Brain microvascular endothelial cell (primary cell): ENCODE data around the gene OCSTAMP.

Experiments
- DNase-seq: peaks from one replicate; pipeline ENCODE4 v3.0.0-alpha.2; 2020
- H3K27ac ChIP-seq: fragments of 250-450 bp; sonication (Bioruptor Pico); 2 replicates; pipeline ENCODE4 v1.5.1; 2020; ENCODE audit warnings: mild to moderate bottlenecking, moderate library complexity
- H3K27me3 ChIP-seq: fragments of 250-450 bp; sonication (Bioruptor Pico); replicated peaks from 2 replicates; pipeline ENCODE4 v1.5.1; 2020; ENCODE audit warnings: mild to moderate bottlenecking
- H3K36me3 ChIP-seq: fragments of 250-450 bp; sonication (Bioruptor Pico); replicated peaks from 2 replicates; pipeline ENCODE4 v1.5.1; 2020; ENCODE audit warnings: mild to moderate bottlenecking
- H3K4me3 ChIP-seq: 2 replicates; pipeline ENCODE4 v1.5.1; 2011; ENCODE audit warnings: low read depth, mild to moderate bottlenecking, control low read depth, low read length, moderate library complexity
- in situ Hi-C: cut with HindIII; loops from 2 replicates; pipeline ENCODE4 v1.10.0; 2017; ENCODE audit warnings: low sequenced_read_pairs, low pct_ligation_motif_present
- TF ChIP-seq, protein P1 (sequence below): IDR thresholded peaks from 2 replicates; pipeline ENCODE4 v1.5.1; 2011; ENCODE audit warnings: low read depth, mild to moderate bottlenecking, moderate library complexity, low read length, control low read depth, inconsistent platforms; ENCODE audit errors: missing control alignments

The OCSTAMP gene

DNA sequence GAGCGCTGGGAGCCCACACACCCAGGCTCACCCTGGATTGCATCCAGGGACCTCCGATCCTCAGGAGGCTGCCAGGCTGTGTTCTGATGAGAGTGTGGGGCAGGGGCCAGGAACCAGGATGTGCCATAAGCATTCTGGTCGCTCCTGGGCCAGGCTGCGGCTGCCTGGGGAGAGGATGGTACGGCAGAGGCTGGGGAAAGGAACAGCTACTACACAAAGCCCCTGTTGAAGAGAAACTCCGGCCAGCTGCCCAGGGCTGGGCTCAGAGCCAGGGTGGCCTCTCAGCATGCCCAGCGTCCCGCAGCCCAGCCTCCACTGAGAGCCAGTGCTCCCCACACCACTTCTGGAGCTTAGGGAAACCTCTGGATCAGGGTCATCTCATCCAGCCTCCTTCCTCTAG, 21.7 kb upstream of the OCSTAMP start:
- TF ChIP-seq, protein P1, sequence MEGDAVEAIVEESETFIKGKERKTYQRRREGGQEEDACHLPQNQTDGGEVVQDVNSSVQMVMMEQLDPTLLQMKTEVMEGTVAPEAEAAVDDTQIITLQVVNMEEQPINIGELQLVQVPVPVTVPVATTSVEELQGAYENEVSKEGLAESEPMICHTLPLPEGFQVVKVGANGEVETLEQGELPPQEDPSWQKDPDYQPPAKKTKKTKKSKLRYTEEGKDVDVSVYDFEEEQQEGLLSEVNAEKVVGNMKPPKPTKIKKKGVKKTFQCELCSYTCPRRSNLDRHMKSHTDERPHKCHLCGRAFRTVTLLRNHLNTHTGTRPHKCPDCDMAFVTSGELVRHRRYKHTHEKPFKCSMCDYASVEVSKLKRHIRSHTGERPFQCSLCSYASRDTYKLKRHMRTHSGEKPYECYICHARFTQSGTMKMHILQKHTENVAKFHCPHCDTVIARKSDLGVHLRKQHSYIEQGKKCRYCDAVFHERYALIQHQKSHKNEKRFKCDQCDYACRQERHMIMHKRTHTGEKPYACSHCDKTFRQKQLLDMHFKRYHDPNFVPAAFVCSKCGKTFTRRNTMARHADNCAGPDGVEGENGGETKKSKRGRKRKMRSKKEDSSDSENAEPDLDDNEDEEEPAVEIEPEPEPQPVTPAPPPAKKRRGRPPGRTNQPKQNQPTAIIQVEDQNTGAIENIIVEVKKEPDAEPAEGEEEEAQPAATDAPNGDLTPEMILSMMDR, result no peak
- Histone ChIP-seq H3K27me3 (no peaks in the 10 kb centered on the region), H3K36me3 (no peaks in the 10 kb centered on the region), H3K4me3 (no peak overlapping the region), H3K27ac (no peak overlapping the region)
- no peak for DNase-seq
- in situ Hi-C loops, result no loop called here

DNA sequence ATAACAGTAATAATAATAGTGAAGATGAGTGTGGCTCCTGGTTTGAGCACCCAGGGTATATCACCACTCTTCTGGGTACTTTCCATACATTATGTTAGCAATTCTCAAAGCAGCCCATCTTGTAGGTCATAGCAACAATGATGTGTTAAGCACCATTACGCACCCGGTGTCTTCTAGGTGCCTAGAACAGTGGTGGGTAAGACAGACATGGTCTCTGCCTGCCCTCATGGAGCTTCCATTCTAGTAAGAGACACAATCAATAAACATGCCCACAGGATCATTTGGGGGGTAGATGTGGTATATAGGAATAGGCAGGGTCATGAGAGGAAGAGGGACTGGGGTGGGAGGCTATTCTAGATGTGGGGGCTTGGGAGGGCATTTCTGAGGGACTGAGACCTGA, 21.0 kb upstream of the OCSTAMP start:
- H3K27ac ChIP-seq, result no peak overlapping the region
- in situ Hi-C loops, result no loop called here
- no peaks in the 10 kb centered on the region for H3K36me3 ChIP-seq
- TF ChIP-seq, protein P1, result no peak
- no peaks in the 10 kb centered on the region for H3K27me3 ChIP-seq
- H3K4me3 ChIP-seq, result no peak overlapping the region
- DNase-seq, result no peak

DNA sequence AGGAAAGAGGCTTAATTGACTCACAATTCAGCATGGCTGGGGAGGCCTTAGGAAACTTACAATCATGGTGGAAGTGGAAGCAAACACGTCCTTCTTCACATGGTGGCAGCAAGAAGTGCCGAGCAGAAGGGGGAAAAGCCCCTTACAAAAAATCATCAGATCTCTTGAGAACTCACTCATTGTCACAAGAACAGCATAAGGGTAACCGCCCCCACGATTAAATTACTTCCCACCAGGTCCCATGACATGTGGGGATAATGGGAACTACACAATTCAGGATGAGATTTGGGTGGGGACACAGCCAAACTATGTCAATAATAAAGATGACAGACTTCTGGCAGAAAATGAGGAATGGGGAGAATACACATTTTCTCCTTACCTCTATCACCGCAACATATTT, 20.5 kb upstream of the OCSTAMP start:
- in situ Hi-C loops, result no loop called here
- TF ChIP-seq, protein P1, result no peak

DNA sequence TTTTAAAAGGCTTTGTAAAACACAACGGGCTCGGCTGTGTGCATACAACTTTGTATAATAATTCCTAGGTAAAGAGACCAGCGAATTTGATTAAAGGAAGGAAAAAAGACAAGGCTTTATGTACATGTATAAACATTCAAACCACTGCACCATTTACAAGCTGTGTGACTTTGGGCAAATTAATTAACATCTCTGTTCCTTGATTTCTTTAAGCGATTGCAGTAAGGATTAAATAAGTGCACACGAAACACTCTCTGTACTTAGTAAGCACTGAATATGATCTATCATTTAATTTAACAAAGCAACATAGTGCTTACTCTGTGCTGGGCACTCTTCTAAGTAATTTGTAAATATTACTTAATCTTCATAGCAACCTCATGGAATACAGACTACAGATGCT, 19.5 kb upstream of the OCSTAMP start:
- Histone ChIP-seq H3K36me3 (no peaks in the 10 kb centered on the region), H3K27ac (no peak overlapping the region), H3K4me3 (no peak overlapping the region), H3K27me3 (no peaks in the 10 kb centered on the region)
- DNase-seq, result no peak
- TF ChIP-seq, protein P1, result no peak
- in situ Hi-C loops, result no loop called here

More for the DNA sequence above, 20.5 kb upstream of the OCSTAMP start:
- H3K27ac ChIP-seq, result no peak overlapping the region
- no peaks in the 10 kb centered on the region for H3K36me3 ChIP-seq
- DNase-seq, result no peak
- H3K27me3 ChIP-seq, result no peaks in the 10 kb centered on the region
- H3K4me3 ChIP-seq, result no peak overlapping the region

DNA sequence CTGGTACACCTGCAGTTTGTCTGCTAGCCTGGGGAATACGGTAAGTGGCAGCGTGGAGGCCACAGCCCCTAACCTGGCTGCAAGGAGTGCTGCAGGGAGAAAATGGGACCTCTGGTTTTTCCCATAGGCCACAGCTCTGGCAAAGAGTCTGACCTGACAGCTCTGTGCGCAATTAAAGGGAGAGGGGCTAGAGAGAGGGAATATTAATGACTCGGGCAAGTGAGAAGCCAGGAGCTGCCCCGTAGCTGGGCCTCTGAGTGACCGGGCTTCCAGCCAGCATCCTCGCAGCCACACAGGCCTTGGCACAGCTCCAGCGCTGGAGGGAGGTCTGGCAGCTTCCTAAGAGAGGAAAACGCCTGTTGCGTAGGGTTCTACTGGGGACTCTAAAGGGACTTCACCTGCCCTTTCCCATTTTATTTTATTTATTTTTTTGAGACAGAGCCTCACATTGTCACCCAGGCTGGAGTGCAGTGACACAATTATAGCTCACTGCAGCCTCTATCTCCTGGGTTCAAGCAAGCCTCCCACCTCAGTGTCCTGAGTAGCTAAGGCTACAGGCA, 18.2 kb upstream of the OCSTAMP start:
- no peak overlapping the region for H3K4me3 ChIP-seq
- TF ChIP-seq, protein P1, result no peak
- H3K27ac ChIP-seq, result no peak overlapping the region
- in situ Hi-C loops, result no loop called here
- no peaks in the 10 kb centered on the region for H3K36me3 ChIP-seq
- no peaks in the 10 kb centered on the region for H3K27me3 ChIP-seq
- DNase-seq, result peak; percentile 61

DNA sequence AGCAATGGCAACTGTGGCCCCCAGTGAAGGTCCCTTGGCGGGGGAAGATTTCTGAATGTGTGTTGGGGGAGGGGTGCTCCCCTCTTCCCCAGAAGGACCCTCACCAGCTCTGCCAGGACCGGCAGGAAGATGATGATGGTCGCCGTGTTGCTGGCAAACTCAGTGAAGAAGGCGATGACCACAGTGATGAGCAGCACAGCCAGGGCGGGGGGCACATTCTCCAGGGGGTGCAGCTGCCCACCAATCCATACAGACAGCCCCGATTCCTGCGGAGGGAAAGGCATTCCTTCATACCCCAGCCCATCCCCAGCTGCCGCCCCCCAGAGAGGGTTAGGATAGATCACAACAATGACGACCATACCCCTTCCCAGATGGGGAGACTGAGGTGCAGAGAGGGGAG, 15.7 kb upstream of the OCSTAMP start:
- TF ChIP-seq, protein P1, result no peak
- in situ Hi-C loops, result no loop called here
- DNase-seq, result no peak
- no peaks in the 10 kb centered on the region for H3K36me3 ChIP-seq
- H3K4me3 ChIP-seq, result no peak overlapping the region
- no peak overlapping the region for H3K27ac ChIP-seq
- no peaks in the 10 kb centered on the region for H3K27me3 ChIP-seq
